SK-N-SH (cell line): ENCODE measurements around the gene ADAMTS16. TPM values are rescaled to one million over a fixed set of nuclear protein-coding genes. Genes with fewer than 3 reads are reported as not detected.

ENCODE experiments used
- CTCF ChIA-PET: fragments of 300-600, 350-600 bp; formaldehyde crosslinking; extraction: SDS; loops from one replicate; lab custom pipeline; 2021; lab: Yijun Ruan, JAX
- POLR2A ChIA-PET: fragments of 350-600 bp; sonication (Branson Sonifier 250); formaldehyde crosslinking; extraction: SDS; loops from one replicate; lab custom pipeline; 2020; ENCODE audit warnings: antibody characterized with exemption, inconsistent platforms; lab: Yijun Ruan, JAX
- DNase-seq: peaks from one replicate; pipeline ENCODE4 v3.0.0; 2012
- H2AFZ ChIP-seq: fragments of 200-600 bp; sonication (generic); 2 replicates; pipeline ENCODE4 v1.8.1; 2016; ENCODE audit warnings: antibody characterized with exemption, mild to moderate bottlenecking, low read depth
- H3F3A ChIP-seq: fragments of 200-600 bp; sonication (generic); replicated peaks from 2 replicates; pipeline ENCODE3; 2016; ENCODE audit warnings: antibody characterized with exemption, mild to moderate bottlenecking; ENCODE audit not compliant: insufficient read depth
- H3K27ac ChIP-seq, 2 experiments: fragments of 200-500 bp in 1 of 2; fragments of 200-600 bp in 1 of 2; sonication (Bioruptor generic) in 1 of 2; sonication (generic), shearing (Covaris generic) in 1 of 2; 2 replicates each; pipeline versions ENCODE4 v1.5.1 to v1.6.1; 2014 to 2016; ENCODE audit warnings: low read depth in 2 of 2, inconsistent platforms in 1 of 2, low read length in 1 of 2, mild to moderate bottlenecking in 1 of 2, mixed read lengths in 1 of 2
- H3K27me3 ChIP-seq: fragments of 200-600 bp; sonication (generic), shearing (Covaris generic); 2 replicates; pipeline ENCODE4 v1.6.1; 2016; ENCODE audit warnings: mixed run types; ENCODE audit not compliant: insufficient read depth
- H3K36me3 ChIP-seq, 2 experiments: fragments of 200-500 bp in 1 of 2; fragments of 200-600 bp in 1 of 2; sonication (Bioruptor generic) in 1 of 2; sonication (generic) in 1 of 2; replicated peaks in 1 of 2; 2 replicates each; pipeline versions ENCODE3 to v1.5.1; 2014 to 2016; ENCODE audit warnings: low read length in 1 of 2, mild to moderate bottlenecking in 1 of 2; ENCODE audit not compliant: insufficient read depth in 2 of 2, control insufficient read depth in 1 of 2
- H3K4me1 ChIP-seq, 2 experiments: fragments of 200-500 bp in 1 of 2; fragments of 200-600 bp in 1 of 2; sonication (Bioruptor generic) in 1 of 2; sonication (generic), shearing (Covaris generic) in 1 of 2; 2 replicates each; pipeline versions ENCODE4 v1.5.1 to v1.6.1; 2014 to 2016; ENCODE audit warnings: low read depth in 1 of 2, low read length in 1 of 2, mixed run types in 1 of 2; ENCODE audit not compliant: insufficient read depth in 2 of 2, control insufficient read depth in 1 of 2
- H3K4me2 ChIP-seq: fragments of 200-600 bp; sonication (generic), shearing (Covaris generic); 2 replicates; pipeline ENCODE4 v1.6.1; 2017; ENCODE audit warnings: mixed run types
- H3K4me3 ChIP-seq, 2 experiments: fragments of 200-500 bp in 1 of 2; fragments of 200-600 bp in 1 of 2; sonication (Bioruptor generic) in 1 of 2; sonication (generic), shearing (Covaris generic) in 1 of 2; 2 replicates each; pipeline versions ENCODE4 v1.5.1 to v1.8.1; 2014 to 2016; ENCODE audit warnings: low read depth in 2 of 2, inconsistent platforms in 1 of 2, low read length in 1 of 2, mild to moderate bottlenecking in 1 of 2, mixed read lengths in 1 of 2, moderate library complexity in 1 of 2
- H3K79me2 ChIP-seq: fragments of 200-600 bp; sonication (generic); 2 replicates; pipeline ENCODE4 v1.8.1; 2017; ENCODE audit warnings: mild to moderate bottlenecking; ENCODE audit not compliant: insufficient read depth
- H3K9ac ChIP-seq: fragments of 200-600 bp; sonication (generic); 2 replicates; pipeline ENCODE4 v1.6.1; 2017; ENCODE audit warnings: mixed run types
- H3K9me2 ChIP-seq: fragments of 200-600 bp; sonication (generic); 2 replicates; pipeline ENCODE4 v1.6.1; 2017; ENCODE audit warnings: mixed run types
- H3K9me3 ChIP-seq: fragments of 200-600 bp; sonication (generic); 2 replicates; pipeline ENCODE4 v1.6.1; 2017; ENCODE audit warnings: mixed run types, mild to moderate bottlenecking, moderate library complexity
- H4K20me1 ChIP-seq: fragments of 200-600 bp; sonication (generic); 2 replicates; pipeline ENCODE4 v1.6.1; 2017; ENCODE audit warnings: mild to moderate bottlenecking, mixed run types; ENCODE audit not compliant: insufficient read depth
- CHD2 ChIP-seq: fragments of 150-350 bp; IDR thresholded peaks from 2 replicates; pipeline ENCODE4 v1.6.1; 2018; ENCODE audit warnings: low read length; ENCODE audit not compliant: partially characterized antibody
- ELF1 ChIP-seq: IDR thresholded peaks from 2 replicates; pipeline ENCODE4 v1.4.0; 2012
- EP300 ChIP-seq, 2 experiments: IDR thresholded peaks; 2 replicates each; pipeline versions ENCODE4 v1.4.0 to v1.6.1; 2012; ENCODE audit warnings: borderline replicate concordance in 1 of 2, low read depth in 1 of 2, low read length in 1 of 2
- EZH2phosphoT487 ChIP-seq: fragments of 200-600 bp; sonication (generic); IDR thresholded peaks from 2 replicates; pipeline ENCODE4 v1.6.1; 2017; ENCODE audit warnings: low read depth, mixed run types, mild to moderate bottlenecking, antibody characterized with exemption, moderate library complexity, borderline replicate concordance
- GATA2 ChIP-seq: sonication (generic); formaldehyde crosslinking; IDR thresholded peaks from 2 replicates; pipeline ENCODE4 v1.5.0; 2020; ENCODE audit warnings: mild to moderate bottlenecking, missing genetic modification reagents
- JUND ChIP-seq: IDR thresholded peaks from 2 replicates; pipeline ENCODE4 v1.4.0; 2012
- NFIC ChIP-seq: IDR thresholded peaks from 2 replicates; pipeline ENCODE4 v1.4.0; 2012; ENCODE audit warnings: borderline replicate concordance
- RAD21 ChIP-seq: IDR thresholded peaks from 2 replicates; pipeline ENCODE4 v1.6.1; 2012; ENCODE audit warnings: mild to moderate bottlenecking, low read length
- TAF1 ChIP-seq: IDR thresholded peaks from 2 replicates; pipeline ENCODE4 v1.6.1; 2012; ENCODE audit warnings: low read depth, mild to moderate bottlenecking, low read length, moderate library complexity, borderline replicate concordance
- TCF12 ChIP-seq: IDR thresholded peaks from 2 replicates; pipeline ENCODE4 v1.4.0; 2012
- YY1 ChIP-seq: IDR thresholded peaks from 2 replicates; pipeline ENCODE4 v1.4.0; 2012; ENCODE audit warnings: low read depth, mild to moderate bottlenecking
- WGBS: methylation state at CpG from one replicate; pipeline ENCODE4 v1.1.6; 2017; ENCODE audit warnings: low lambda C conversion rate; 5-methylcytosine and 5-hydroxymethylcytosine counted together
- polyA plus RNA-seq, 3 experiments: library from polyadenylated mRNA; depleted of rRNA; stranded (reverse); fragments of >200 nt; gene quantifications; 2 replicates each; pipeline ENCODE4 v1.2.3, GENCODE V29; 2012
- TF ChIP-seq, protein P1 (sequence below): IDR thresholded peaks from 2 replicates; pipeline ENCODE4 v1.6.1; 2012; ENCODE audit warnings: mild to moderate bottlenecking, low read depth, low read length, moderate library complexity

Gene ADAMTS16
- polyA plus RNA-seq, 1 of the 3 experiments (the other 2 are of a cell fraction): not detected

GRCh38 chr5:5298841-5299541 lies 158.9 kb downstream of the ADAMTS16 start:
- CTCF ChIA-PET: interaction anchor here (0.5 to 2.2 kb wide), 4 partner anchors 22 to 565 kb away, joined by 3 to 5 read pairs (median 3); no protein-coding TSS in a partner anchor
- Histone ChIP-seq H3K4me1 (peaks cover 6 to 33% of the 10 kb centered on the region in 2 experiments; a peak in 2 of 4 replicates), H3K9ac (no peak overlapping the region), H3K4me3 (no peak overlapping the region), H3K9me3 (no peaks in the 10 kb centered on the region), H3K4me2 (no peak overlapping the region), H3F3A (no peaks in the 10 kb centered on the region)
- peak; percentile 78 for DNase-seq
- WGBS: 43% methylated on average over 12 of the region's 13 CpGs
- TF ChIP-seq CHD2: no peak
- TF ChIP-seq EP300 (IDR thresholded peaks at IDR 0.05; ENCODE audit: borderline replicate concordance in 1 of 2, low read depth in 1 of 2, low read length in 1 of 2): 0 out of 4 replicates have a peak, but pooled peaks of 1 of the 2 experiments have one; percentile 19
- TF ChIP-seq NFIC: 0 out of 2 replicates have a peak, but pooled peaks have one; percentile 15
- TF ChIP-seq RAD21: peak; percentile 20; the same call in 1 of the 2 replicates
- no peak for TF ChIP-seq YY1
- TF ChIP-seq ELF1: no peak
- TF ChIP-seq GATA2 (CRISPR knock-in tag): peak; percentile 87
- TF ChIP-seq, all 33 proteins: peak for 4
- POLR2A ChIA-PET: no interaction called here
- Histone ChIP-seq H2AFZ (no peak overlapping the region), H3K9me2 (no peaks in the 10 kb centered on the region), H3K27me3 (no peaks in the 10 kb centered on the region), H3K36me3 (no peaks in the 10 kb centered on the region), H3K79me2 (no peaks in the 10 kb centered on the region), H3K27ac (peak overlapping the region in 1 of 2 experiments; percentile 79; a peak in 2 of 4 replicates), H4K20me1 (no peaks in the 10 kb centered on the region)

- no peak for DNase-seq
- H3K9me3 ChIP-seq: no peaks in the 10 kb centered on the region
- no peak overlapping the region for H3K4me3 ChIP-seq
- no peak overlapping the region for H2AFZ ChIP-seq
- no peaks in the 10 kb centered on the region for H3K79me2 ChIP-seq
- H3K36me3 ChIP-seq: no peaks in the 10 kb centered on the region
- H4K20me1 ChIP-seq: no peaks in the 10 kb centered on the region
- no peak overlapping the region for H3K27ac ChIP-seq
- WGBS: 27% methylated on average over 3 of the region's 3 CpGs
- no peak overlapping the region for H3K9ac ChIP-seq
- CTCF ChIA-PET: interaction anchor here (1.4 kb wide), 1 partner anchor 19 kb away, joined by 4 read pairs; no protein-coding TSS in a partner anchor
- peaks cover 8 to 30% of the 10 kb centered on the region in 2 experiments; a peak in 3 of 4 replicates for H3K4me1 ChIP-seq
- POLR2A ChIA-PET: no interaction called here
- no peaks in the 10 kb centered on the region for H3K9me2 ChIP-seq
- no peaks in the 10 kb centered on the region for H3F3A ChIP-seq
- no peak for TF ChIP-seq TCF12
- TF ChIP-seq, all 33 proteins: peak for 0
- Histone ChIP-seq H3K27me3 (no peaks in the 10 kb centered on the region), H3K4me2 (no peak overlapping the region)
These were observed 161.0 kb downstream of the ADAMTS16 start for GRCh38 chr5:5301176-5301575.

GRCh38 chr5:5302201-5302600 lies 162.1 kb downstream of the ADAMTS16 start:
- no peaks in the 10 kb centered on the region for H3K27me3 ChIP-seq
- H2AFZ ChIP-seq: no peak overlapping the region
- no peaks in the 10 kb centered on the region for H3F3A ChIP-seq
- DNase-seq: no peak
- H3K27ac ChIP-seq: no peak overlapping the region
- ChIA-PET POLR2A (no interaction called here), CTCF (no interaction called here)
- no peaks in the 10 kb centered on the region for H3K9me2 ChIP-seq
- H3K4me3 ChIP-seq: no peak overlapping the region
- H4K20me1 ChIP-seq: no peaks in the 10 kb centered on the region
- TF ChIP-seq TCF12 (no peak), RAD21 (no peak), TAF1 (no peak), EZH2phosphoT487 (no peak), JUND (no peak)
- TF ChIP-seq, protein P1, sequence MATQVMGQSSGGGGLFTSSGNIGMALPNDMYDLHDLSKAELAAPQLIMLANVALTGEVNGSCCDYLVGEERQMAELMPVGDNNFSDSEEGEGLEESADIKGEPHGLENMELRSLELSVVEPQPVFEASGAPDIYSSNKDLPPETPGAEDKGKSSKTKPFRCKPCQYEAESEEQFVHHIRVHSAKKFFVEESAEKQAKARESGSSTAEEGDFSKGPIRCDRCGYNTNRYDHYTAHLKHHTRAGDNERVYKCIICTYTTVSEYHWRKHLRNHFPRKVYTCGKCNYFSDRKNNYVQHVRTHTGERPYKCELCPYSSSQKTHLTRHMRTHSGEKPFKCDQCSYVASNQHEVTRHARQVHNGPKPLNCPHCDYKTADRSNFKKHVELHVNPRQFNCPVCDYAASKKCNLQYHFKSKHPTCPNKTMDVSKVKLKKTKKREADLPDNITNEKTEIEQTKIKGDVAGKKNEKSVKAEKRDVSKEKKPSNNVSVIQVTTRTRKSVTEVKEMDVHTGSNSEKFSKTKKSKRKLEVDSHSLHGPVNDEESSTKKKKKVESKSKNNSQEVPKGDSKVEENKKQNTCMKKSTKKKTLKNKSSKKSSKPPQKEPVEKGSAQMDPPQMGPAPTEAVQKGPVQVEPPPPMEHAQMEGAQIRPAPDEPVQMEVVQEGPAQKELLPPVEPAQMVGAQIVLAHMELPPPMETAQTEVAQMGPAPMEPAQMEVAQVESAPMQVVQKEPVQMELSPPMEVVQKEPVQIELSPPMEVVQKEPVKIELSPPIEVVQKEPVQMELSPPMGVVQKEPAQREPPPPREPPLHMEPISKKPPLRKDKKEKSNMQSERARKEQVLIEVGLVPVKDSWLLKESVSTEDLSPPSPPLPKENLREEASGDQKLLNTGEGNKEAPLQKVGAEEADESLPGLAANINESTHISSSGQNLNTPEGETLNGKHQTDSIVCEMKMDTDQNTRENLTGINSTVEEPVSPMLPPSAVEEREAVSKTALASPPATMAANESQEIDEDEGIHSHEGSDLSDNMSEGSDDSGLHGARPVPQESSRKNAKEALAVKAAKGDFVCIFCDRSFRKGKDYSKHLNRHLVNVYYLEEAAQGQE: no peak
- H3K9me3 ChIP-seq: no peaks in the 10 kb centered on the region
- 60% methylated on average over 4 of the region's 4 CpGs for WGBS
- no peaks in the 10 kb centered on the region for H3K36me3 ChIP-seq
- H3K4me2 ChIP-seq: no peak overlapping the region
- peaks cover 16 to 24% of the 10 kb centered on the region in 2 experiments; a peak in 3 of 4 replicates for H3K4me1 ChIP-seq
- H3K9ac ChIP-seq: no peak overlapping the region
- no peaks in the 10 kb centered on the region for H3K79me2 ChIP-seq
